Activated naive CD8-positive, alpha-beta T cell treated with anti-CD3 and anti-CD28 coated beads for 36 hours (primary cell): ENCODE measurements around the gene CNTN5. TPM values are rescaled to one million over a fixed set of nuclear protein-coding genes. Genes with fewer than 3 reads are reported as not detected.

Experiments used
- DNase-seq: peaks from one replicate; pipeline ENCODE4 v3.0.0; 2021
- H3K27ac Mint-ChIP-seq: one replicate; pipeline ENCODE4 v1.8.0; 2022; ENCODE audit warnings: mild to moderate bottlenecking, moderate library complexity, mixed read lengths
- H3K27me3 Mint-ChIP-seq: one replicate; pipeline ENCODE4 v1.8.0; 2022; ENCODE audit warnings: mild to moderate bottlenecking, mixed read lengths
- H3K36me3 Mint-ChIP-seq: one replicate; pipeline ENCODE4 v1.8.0; 2021; ENCODE audit warnings: mild to moderate bottlenecking, mixed read lengths
- H3K4me1 Mint-ChIP-seq: one replicate; pipeline ENCODE4 v1.8.0; 2021; ENCODE audit warnings: mixed read lengths
- H3K4me3 Mint-ChIP-seq: one replicate; pipeline ENCODE4 v1.8.0; 2022; ENCODE audit warnings: mild to moderate bottlenecking, moderate library complexity, mixed read lengths
- H3K9me3 Mint-ChIP-seq: one replicate; pipeline ENCODE4 v1.8.0; 2022; ENCODE audit warnings: mixed read lengths
- total RNA-seq, 2 experiments: library from RNA; stranded (reverse); gene quantifications; one replicate each; pipeline ENCODE4 v1.2.3, GENCODE V29; 2021

CNTN5 gene
- total RNA-seq, 2 experiments from 2014 or later: not detected

DNA sequence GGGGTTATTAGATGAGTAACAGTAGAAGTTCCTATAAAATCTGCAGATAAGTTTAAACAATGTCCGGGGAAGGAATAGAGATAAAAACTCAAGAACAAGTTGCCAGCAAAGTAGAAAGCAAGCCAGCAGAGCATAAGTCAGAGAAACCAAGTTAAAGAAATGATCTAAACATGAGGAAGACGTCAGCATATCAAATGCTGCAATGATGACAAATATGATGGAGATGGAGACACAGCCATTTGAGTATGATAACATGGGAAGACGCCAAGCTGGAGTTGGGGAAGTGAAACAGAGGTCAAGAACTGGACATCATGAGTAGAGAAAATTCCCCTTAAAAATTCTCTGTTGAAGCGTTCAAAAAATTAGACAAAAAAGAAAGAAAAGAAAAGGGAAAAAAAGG lies 571.5 kb downstream of the CNTN5 start:
- Mint-ChIP-seq H3K27ac (no peak overlapping the region), H3K4me1 (no peaks in the 10 kb centered on the region), H3K36me3 (no peaks in the 10 kb centered on the region), H3K27me3 (no peaks in the 10 kb centered on the region), H3K4me3 (no peak overlapping the region), H3K9me3 (peaks cover 3% of the 10 kb centered on the region)
- DNase-seq: no peak

DNA sequence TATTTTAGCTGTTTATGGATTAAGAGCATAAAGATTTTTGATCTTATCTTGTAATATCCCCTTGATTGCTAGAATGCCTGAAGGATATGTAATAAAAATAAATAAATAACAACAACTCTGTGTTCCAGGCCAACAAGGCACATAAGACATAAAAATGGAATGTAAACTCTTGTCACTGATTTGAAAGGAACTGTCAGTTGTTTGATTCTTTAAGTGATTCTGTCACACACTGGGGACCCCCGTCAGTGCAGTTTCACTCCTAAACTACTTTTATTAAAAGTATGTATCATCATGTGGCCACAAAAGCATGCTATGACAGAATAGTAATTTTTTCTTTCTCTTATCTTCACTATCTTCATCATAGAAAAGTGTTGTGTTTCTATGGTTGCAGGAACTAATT lies 572.4 kb downstream of the CNTN5 start:
- no peak overlapping the region for H3K4me3 Mint-ChIP-seq
- peaks cover 3% of the 10 kb centered on the region for H3K9me3 Mint-ChIP-seq
- no peak for DNase-seq
- no peaks in the 10 kb centered on the region for H3K27me3 Mint-ChIP-seq
- no peak overlapping the region for H3K27ac Mint-ChIP-seq
- no peaks in the 10 kb centered on the region for H3K36me3 Mint-ChIP-seq
- H3K4me1 Mint-ChIP-seq: no peaks in the 10 kb centered on the region

DNA sequence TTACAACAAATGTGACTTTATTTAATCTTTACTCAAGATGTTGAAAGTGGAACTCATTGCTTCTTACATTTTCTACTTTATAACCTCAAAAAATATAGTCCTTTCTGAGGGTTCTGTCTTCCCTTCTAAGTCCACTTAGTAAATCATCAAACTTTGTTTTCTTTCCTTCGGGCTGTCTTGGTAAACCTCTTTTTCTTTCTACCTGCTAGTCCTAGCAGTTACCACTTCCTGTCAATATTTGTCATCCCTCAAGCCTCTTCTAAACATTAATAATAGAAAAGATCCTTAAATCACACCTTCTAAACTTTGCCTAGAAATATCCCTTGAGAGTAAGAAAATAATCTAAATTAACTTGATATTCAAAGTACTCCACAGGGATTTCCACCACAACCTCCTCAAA lies 580.4 kb downstream of the CNTN5 start:
- Mint-ChIP-seq H3K27ac (no peak overlapping the region), H3K4me3 (no peak overlapping the region), H3K9me3 (peaks cover 1% of the 10 kb centered on the region)

DNA sequence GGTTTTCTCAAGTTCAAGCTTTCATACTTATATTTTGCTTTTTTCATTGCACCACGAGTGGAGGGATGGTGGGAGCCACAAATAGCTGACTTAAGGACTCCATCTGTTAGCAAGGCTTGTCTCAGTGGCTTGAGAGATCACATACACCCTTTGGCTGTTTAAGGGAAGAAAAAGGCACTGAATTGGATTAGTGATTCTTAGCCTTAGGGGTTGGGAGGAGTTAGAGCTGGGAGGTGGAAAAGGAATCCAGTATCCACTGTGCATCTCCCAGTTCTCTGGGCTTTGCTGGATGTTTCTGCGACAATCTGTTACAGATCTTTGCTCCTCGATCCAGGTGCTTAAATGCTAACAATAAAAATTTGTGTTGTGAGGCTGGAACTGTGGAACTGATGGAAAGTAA lies 593.6 kb downstream of the CNTN5 start:
- no peaks in the 10 kb centered on the region for H3K36me3 Mint-ChIP-seq
- H3K9me3 Mint-ChIP-seq: peaks cover 8% of the 10 kb centered on the region
- no peaks in the 10 kb centered on the region for H3K27me3 Mint-ChIP-seq
- no peak overlapping the region for H3K4me3 Mint-ChIP-seq
- no peaks in the 10 kb centered on the region for H3K4me1 Mint-ChIP-seq
- no peak overlapping the region for H3K27ac Mint-ChIP-seq
- no peak for DNase-seq

More for the DNA sequence above, 580.4 kb downstream of the CNTN5 start:
- no peaks in the 10 kb centered on the region for H3K4me1 Mint-ChIP-seq
- no peaks in the 10 kb centered on the region for H3K36me3 Mint-ChIP-seq
- DNase-seq: no peak
- no peaks in the 10 kb centered on the region for H3K27me3 Mint-ChIP-seq

DNA sequence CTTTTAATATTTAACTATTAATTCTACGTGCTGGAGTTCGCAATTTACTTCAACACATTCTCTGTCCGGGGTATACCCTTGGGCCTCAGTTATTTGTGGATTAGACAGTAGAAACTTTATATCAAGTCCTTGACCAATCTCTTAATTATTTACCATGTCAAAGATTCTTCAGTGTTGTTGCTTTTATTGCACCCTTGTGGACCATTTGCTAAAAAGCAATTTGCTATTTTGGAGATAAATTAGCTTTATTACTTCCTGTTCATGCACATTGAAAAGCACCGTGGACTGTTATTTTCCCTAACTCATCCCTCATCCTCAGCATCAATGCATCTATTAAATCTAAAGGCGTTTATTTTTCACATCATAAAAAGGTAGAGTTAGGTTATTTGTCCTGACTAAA lies 609.9 kb downstream of the CNTN5 start:
- no peak overlapping the region for H3K27ac Mint-ChIP-seq
- no peak overlapping the region for H3K4me3 Mint-ChIP-seq
- no peak for DNase-seq
- H3K4me1 Mint-ChIP-seq: no peaks in the 10 kb centered on the region
- H3K27me3 Mint-ChIP-seq: no peaks in the 10 kb centered on the region
- H3K36me3 Mint-ChIP-seq: no peaks in the 10 kb centered on the region
- H3K9me3 Mint-ChIP-seq: no peaks in the 10 kb centered on the region

DNA sequence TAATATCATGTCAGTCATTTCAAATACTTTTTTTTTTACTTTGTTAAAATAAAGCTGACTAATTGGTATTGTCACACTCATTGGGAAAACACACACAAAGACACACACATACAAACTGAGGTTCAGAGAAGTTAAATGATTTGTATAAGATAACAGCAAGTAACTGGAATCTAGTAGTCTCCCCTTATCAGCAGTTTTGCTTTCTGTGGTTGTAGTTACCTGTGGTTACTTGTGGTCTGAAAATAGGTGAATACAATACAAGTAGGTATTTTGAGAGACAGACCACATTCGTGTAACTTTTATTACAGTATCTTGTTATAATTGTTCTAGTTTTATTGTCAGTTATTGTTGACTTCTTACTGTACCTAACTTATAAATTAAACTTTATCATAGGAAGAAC lies 610.9 kb downstream of the CNTN5 start:
- no peak overlapping the region for H3K4me3 Mint-ChIP-seq
- H3K36me3 Mint-ChIP-seq: no peaks in the 10 kb centered on the region
- DNase-seq: no peak
- H3K4me1 Mint-ChIP-seq: no peaks in the 10 kb centered on the region
- H3K27me3 Mint-ChIP-seq: no peaks in the 10 kb centered on the region
- no peaks in the 10 kb centered on the region for H3K9me3 Mint-ChIP-seq
- no peak overlapping the region for H3K27ac Mint-ChIP-seq

DNA sequence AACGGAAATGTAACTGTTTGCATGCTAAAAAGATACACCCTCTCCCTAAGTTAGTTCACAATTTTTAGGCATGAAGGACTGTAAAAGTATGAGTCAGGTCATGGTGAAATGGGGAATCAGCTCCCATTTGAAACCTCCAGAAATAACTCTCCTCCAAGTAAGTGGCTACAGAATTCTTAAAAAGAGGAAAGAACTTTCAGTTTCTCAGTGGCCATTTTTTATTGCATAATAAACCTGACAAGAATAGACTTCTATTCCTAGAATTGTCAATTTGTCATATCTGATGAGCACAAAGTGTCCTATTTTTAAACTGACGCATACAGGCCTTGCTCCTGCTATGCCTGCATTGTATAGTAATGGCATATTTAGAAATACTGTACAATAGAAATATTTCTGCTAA lies 612.2 kb downstream of the CNTN5 start:
- H3K4me3 Mint-ChIP-seq: no peak overlapping the region
- no peaks in the 10 kb centered on the region for H3K27me3 Mint-ChIP-seq
- no peaks in the 10 kb centered on the region for H3K4me1 Mint-ChIP-seq
- H3K36me3 Mint-ChIP-seq: no peaks in the 10 kb centered on the region
- DNase-seq: no peak
- H3K9me3 Mint-ChIP-seq: no peaks in the 10 kb centered on the region
- no peak overlapping the region for H3K27ac Mint-ChIP-seq

DNA sequence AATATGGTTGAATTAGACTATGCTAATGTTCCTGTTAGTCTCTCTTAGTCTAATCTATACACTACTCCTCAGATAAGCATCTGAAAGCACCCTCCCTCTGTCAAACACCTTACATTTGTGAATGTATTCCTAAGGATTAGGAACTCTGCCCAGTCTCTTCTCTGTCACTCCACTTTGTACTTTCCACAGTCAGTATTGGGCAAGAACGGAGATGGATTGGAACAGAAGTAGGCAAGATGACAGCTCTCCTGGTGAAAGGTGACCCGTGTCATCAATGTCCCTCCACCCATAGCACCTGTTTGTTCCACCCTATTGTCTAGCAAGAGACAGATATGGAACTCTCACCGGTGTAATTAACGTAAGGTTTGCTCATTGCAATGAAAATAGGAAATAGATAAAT lies 613.8 kb downstream of the CNTN5 start:
- no peak overlapping the region for H3K27ac Mint-ChIP-seq
- H3K27me3 Mint-ChIP-seq: no peaks in the 10 kb centered on the region
- no peaks in the 10 kb centered on the region for H3K36me3 Mint-ChIP-seq
- H3K4me1 Mint-ChIP-seq: no peaks in the 10 kb centered on the region
- no peaks in the 10 kb centered on the region for H3K9me3 Mint-ChIP-seq
- no peak overlapping the region for H3K4me3 Mint-ChIP-seq
- DNase-seq: no peak

DNA sequence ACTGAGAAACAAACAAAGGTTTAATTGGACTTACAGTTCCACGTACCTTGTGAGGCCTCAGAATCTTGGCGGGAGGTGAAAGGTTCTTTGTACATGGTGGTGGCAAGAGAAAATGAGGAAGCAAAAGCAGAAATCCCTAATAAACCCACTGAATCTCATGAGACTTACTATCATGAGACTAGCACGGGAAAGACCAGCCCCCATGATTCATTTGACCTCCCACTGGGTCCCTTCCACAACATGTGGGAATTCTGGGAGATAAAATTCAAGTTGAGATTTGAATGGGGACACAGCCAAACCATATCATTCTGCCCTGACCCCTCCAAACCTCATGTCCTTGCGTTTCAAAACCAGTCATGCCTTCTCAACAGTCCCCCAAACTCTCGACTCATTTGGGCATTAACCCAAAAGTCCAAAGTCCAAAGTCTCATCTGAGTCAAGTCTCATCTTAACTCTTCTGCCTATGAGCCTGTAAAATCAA lies 617.4 kb downstream of the CNTN5 start:
- DNase-seq: no peak
- Mint-ChIP-seq H3K36me3 (no peaks in the 10 kb centered on the region), H3K4me1 (no peaks in the 10 kb centered on the region), H3K9me3 (peaks cover 4% of the 10 kb centered on the region), H3K4me3 (no peak overlapping the region), H3K27me3 (no peaks in the 10 kb centered on the region), H3K27ac (no peak overlapping the region)

DNA sequence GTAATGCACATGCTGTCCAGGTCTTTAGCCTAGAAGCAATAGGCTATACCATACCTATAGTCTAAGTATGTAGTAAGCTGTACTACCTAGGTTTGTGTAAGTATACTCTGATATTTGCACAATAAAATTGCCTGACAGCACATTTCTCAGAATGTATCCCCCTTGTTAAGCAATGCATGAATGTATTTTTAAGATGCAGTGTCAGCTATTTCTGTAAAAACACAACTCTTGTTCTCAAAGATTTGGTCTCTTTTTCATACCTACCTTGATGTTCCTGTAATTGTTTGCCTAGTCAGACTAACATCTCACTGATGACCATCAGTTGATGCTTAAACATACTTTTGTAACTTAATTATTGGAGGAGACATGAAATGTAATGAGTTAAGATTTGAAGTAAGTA lies 619.9 kb downstream of the CNTN5 start:
- Mint-ChIP-seq H3K27me3 (no peaks in the 10 kb centered on the region), H3K27ac (no peak overlapping the region), H3K4me3 (no peak overlapping the region), H3K36me3 (no peaks in the 10 kb centered on the region), H3K4me1 (no peaks in the 10 kb centered on the region), H3K9me3 (peaks cover 8% of the 10 kb centered on the region)
- no peak for DNase-seq

DNA sequence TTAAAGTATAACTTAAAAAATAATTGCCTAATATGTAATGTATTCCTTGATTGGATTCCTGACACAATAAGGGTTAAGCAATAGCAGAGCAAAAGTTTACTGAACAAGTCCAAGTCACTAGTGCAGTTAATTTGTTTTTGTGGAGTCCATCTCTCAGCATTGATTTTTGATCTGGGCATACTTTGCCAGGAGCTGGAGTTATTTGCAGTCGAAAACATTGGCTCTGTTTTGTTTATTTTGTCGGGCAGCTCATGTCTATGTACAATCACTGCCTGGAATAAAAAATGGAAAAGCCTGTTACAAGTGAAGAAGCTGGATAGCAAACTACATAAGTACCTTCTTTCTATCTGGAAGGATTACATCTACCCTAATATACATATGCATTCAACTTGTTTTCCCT lies 625.2 kb downstream of the CNTN5 start:
- DNase-seq: no peak
- Mint-ChIP-seq H3K9me3 (peaks cover 9% of the 10 kb centered on the region), H3K27ac (no peak overlapping the region), H3K27me3 (no peaks in the 10 kb centered on the region), H3K36me3 (no peaks in the 10 kb centered on the region), H3K4me3 (no peak overlapping the region), H3K4me1 (no peaks in the 10 kb centered on the region)

DNA sequence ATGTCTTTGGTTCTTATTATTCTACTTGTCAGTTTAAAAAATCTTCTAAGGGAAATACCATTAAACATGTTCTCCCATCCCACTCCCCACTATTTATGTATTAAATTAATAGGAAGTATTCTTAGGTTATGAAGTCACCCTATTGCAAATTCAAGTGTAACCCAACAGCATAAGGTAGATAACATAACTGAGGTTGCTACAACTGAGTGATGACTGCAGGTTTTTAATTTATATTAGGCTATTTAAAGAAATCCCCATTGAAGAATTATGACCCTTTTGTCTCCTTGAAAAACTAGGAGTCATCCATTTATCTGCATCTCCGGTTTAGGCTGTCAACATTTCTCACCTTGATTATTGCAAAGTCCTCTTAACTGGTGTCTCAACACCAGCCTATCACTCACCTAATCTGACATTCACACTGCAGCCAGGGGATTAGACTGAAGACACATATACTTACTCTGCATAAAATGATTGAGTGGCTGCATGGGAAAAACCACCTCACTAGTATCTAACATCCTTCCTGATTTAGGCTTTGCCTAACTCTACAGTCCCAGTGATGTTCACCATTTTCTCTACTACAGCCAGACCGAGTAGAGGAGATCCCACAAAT lies 649.4 kb downstream of the CNTN5 start:
- H3K4me1 Mint-ChIP-seq: no peaks in the 10 kb centered on the region
- no peak overlapping the region for H3K27ac Mint-ChIP-seq
- peaks cover 11% of the 10 kb centered on the region for H3K9me3 Mint-ChIP-seq
- no peak for DNase-seq
- H3K27me3 Mint-ChIP-seq: no peaks in the 10 kb centered on the region
- no peak overlapping the region for H3K4me3 Mint-ChIP-seq
- H3K36me3 Mint-ChIP-seq: no peaks in the 10 kb centered on the region

DNA sequence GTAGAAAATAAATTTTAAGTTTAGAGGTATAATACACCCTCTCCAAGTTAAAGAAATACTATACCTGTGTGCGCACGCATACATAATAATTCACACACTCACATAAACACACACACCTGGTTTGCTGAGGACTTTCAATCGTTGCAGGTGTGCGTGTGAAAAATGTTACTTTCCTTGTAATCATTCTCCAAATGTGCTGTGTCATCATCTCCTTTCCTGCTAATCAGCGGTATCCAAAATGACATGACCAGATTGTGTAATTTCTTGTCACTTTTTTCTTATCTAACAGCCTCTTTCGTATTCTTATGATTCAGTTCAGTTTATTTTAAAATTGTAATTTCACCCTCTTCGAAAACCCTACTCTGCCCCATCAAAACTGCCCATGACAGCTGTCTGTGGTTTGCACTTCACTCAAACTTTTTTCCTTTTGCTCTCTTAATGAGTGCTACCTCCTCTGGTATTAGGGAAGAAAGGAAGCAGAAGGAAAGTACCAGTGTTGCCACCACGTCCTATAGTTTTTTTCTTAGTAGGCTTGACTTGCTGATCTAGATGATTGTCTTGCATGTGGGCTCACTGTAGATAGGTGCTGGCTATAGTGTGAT lies 651.2 kb downstream of the CNTN5 start:
- Mint-ChIP-seq H3K27ac (no peak overlapping the region), H3K9me3 (peaks cover 11% of the 10 kb centered on the region), H3K36me3 (no peaks in the 10 kb centered on the region), H3K27me3 (no peaks in the 10 kb centered on the region), H3K4me3 (no peak overlapping the region), H3K4me1 (no peaks in the 10 kb centered on the region)
- no peak for DNase-seq

DNA sequence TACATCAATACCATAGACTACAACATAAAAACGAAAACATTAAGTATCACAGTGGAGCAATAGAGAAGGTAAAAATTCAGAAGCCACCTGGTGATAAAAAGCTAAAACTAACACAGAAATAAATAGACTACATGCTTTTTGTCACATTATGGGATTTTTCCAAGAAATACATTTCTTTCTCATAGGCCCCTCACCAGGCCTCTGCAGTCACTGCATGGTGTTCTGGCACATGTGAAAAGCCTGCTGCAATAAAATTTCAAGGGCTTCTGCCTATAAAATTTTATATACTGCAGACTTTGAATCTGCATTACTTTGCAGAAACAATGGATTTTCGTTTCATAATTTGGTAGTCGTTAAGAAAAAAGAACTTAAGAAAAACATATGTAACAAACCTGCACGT lies 655.5 kb downstream of the CNTN5 start:
- Mint-ChIP-seq H3K36me3 (no peaks in the 10 kb centered on the region), H3K4me3 (no peak overlapping the region), H3K27me3 (no peaks in the 10 kb centered on the region), H3K9me3 (peaks cover 7% of the 10 kb centered on the region), H3K4me1 (no peaks in the 10 kb centered on the region), H3K27ac (no peak overlapping the region)
- DNase-seq: no peak

DNA sequence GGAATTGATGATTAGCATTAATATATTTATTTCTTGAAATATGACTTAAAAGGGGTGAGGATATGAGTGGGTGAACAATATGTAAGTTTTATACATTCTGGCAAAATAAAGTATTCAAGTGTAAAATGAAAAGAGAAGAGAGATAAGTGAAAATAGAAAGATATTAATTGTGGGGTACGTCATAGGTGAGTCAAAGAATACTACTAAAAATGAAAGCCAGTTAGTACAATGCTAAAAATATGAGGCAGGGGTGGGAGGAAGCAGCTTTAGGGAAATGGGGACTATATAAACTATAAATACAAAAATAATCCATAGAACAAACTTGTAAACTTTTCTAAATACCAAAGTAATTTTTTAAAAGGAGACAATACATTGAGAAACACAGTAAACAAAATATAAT lies 661.4 kb downstream of the CNTN5 start:
- no peak for DNase-seq
- no peak overlapping the region for H3K27ac Mint-ChIP-seq
- H3K36me3 Mint-ChIP-seq: no peaks in the 10 kb centered on the region
- H3K4me3 Mint-ChIP-seq: no peak overlapping the region
- no peaks in the 10 kb centered on the region for H3K4me1 Mint-ChIP-seq
- H3K27me3 Mint-ChIP-seq: no peaks in the 10 kb centered on the region
- H3K9me3 Mint-ChIP-seq: peaks cover 5% of the 10 kb centered on the region

DNA sequence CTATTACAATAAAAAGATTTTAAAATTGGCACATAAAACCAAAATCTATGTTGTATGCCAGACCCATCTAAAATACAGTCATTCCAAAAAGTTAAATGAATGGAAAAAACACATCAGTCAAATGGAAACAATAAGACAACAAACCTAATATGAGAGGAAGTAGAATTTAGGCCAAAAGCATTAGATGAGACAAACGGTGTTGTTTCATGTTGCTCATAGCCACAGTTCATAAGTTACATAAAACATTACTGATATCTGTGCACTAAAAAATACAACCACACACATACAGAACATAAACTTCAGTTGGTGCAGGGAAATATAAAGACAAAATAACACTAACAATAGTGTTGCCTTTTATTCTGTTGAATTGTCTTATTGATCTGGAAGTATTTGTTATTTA lies 661.9 kb downstream of the CNTN5 start:
- Mint-ChIP-seq H3K36me3 (no peaks in the 10 kb centered on the region), H3K27me3 (no peaks in the 10 kb centered on the region), H3K4me1 (no peaks in the 10 kb centered on the region), H3K9me3 (peaks cover 5% of the 10 kb centered on the region), H3K4me3 (no peak overlapping the region), H3K27ac (no peak overlapping the region)
- no peak for DNase-seq
